CD4-positive, alpha-beta T cell treated with Interferon gamma for 1 hour (primary cell): ENCODE data around the gene DNTT.

Source experiments
- DNase-seq: peaks from one replicate; pipeline ENCODE4 v3.0.0-alpha.2; 2020

DNTT gene

GRCh38 chr10:96311180-96311715, 7.0 kb downstream of the DNTT start:
- no peak for DNase-seq

DNA sequence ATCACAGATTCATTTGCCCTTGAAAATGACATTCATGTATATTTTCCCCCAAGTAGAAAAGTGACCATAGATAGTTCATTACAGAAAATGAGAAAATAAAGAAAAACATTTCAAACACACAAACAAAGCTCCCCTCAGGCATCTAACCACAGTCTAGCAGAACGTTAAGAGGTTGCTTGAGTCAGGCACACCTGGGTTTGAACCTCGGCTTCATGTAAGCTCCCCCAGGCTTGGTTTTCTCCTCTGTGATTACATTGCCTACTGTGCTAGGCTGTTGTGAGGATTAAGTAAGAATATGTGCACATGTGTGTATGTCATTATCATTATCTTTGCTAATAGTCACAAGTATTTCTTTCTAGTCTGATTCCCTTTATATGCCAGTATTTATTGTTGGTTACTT, 9.1 kb downstream of the DNTT start:
- no peak for DNase-seq

DNA sequence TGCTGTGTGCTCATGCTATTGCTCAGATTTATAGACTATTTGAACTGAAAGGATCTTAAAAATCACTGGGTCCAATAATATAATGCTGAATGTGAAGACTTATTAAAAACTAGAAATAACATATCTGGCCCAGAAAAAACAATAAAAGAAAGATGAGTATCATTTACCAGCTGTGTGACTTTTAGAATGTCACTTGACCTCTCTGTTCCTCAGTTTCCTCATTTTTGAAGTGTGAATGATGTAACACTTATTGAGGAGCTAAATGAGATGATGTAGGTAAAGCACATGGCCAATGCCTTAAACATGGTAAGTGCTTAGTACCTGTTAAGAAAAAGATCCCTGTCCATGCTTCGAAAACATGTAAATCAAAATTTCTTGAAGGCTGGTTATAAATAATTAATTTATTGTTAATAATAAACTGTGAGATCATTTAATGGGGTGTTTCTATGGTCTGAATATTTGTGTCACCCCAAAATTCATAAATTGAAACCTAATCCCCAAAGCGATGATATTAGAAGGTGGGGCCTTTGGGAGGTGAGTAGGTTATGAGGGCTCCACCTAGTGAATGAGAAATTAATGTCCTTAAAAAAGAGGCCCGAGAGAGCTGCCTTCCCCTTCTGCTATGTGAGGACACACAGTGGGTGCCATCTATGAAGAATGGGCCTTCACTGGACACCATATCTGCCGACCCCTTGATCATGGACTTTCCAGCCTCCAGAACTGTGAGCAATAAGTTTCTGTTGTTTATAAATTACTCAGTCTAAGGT, 13.0 kb downstream of the DNTT start:
- no peak for DNase-seq

- DNase-seq: no peak
These were observed 15.7 kb downstream of the DNTT start for GRCh38 chr10:96319754-96320474.

GRCh38 chr10:96321822-96322221, 17.6 kb downstream of the DNTT start:
- DNase-seq: no peak

- no peak for DNase-seq
These were observed 18.0 kb downstream of the DNTT start for GRCh38 chr10:96322275-96322674.

DNA sequence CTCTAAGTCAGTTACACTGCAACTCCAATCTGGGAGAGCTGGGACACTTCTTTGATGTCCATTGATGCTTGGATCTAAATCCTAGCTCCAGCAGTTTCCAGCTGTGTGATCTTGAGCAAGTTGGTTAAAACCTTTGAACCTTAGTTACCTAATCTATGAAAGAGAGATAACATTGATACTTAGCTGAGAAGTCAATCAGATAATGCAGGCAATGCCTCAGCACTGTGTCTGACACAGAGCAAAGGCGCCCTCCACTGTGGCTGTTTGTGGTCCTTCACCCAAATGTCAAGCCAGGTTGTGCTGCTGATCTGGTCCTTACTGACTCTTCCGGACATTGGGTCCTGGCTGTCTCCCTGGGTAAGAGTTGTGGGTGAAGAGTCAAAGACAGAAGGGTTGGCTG, 20.2 kb downstream of the DNTT start:
- no peak for DNase-seq

- DNase-seq: no peak
These were observed 21.6 kb downstream of the DNTT start for GRCh38 chr10:96325719-96326373.

GRCh38 chr10:96327462-96327861, 23.2 kb downstream of the DNTT start:
- no peak for DNase-seq

- no peak for DNase-seq
These were observed 28.9 kb downstream of the DNTT start for GRCh38 chr10:96333101-96333500.

- no peak for DNase-seq
These were observed 30.6 kb downstream of the DNTT start for GRCh38 chr10:96334616-96335526.

DNA sequence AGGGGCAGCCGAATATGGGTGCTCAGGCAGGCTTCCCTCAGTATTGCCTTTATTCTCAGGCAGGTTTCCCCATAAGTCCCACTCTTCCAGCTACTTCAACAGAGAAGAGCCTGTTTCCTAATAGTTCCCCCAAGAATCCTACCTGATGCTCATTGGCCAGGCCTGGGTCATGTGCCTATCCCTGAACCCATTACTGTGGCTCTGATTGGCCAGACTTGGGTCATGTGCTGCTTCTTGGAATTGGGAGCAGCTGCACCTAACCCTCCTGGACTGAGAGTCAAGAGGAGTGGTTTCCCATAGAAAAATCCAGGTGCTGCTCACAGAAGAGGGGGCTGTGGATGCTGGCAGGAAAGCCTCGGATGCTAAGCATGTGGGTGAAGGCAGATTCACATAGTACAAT, 32.9 kb downstream of the DNTT start:
- DNase-seq: no peak

DNA sequence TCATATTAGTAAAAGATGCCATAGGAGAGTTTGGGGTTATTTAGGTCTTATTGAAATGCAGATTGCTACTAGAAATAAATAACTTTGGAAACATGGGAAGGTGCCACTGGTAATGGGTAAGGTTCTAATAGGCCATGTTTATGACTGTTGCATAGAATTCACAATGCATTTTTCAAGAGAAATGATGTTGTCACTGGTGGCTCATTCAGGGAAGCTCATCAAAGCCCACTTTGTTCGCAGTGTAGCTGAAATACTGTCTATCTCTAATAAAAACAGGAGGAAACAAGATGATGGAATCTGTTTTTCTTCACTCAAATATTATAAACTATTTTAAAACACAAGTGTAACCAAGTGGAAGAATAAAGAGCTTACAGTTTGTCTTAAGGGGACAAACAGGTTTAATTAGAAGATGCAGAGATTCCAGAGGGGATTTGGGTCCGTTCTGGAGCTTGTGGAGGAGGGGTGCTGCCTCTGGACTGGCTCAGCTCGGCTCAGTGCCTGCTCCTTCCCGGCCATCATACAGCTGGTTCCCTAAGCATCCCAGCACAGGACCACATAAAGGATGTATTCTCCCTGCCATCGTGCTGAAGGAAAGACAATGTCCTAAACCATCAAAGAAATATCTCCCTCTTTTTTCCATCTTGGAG, 34.2 kb downstream of the DNTT start:
- DNase-seq: no peak

GRCh38 chr10:96339383-96339782, 35.1 kb downstream of the DNTT start:
- no peak for DNase-seq

- peak; percentile 55 for DNase-seq
These were observed 36.0 kb downstream of the DNTT start for GRCh38 chr10:96339956-96340904.

GRCh38 chr10:96341219-96342182, 37.3 kb downstream of the DNTT start:
- DNase-seq: no peak

GRCh38 chr10:96342402-96342801, 38.2 kb downstream of the DNTT start:
- DNase-seq: no peak

GRCh38 chr10:96344178-96344577, 39.9 kb downstream of the DNTT start:
- no peak for DNase-seq

GRCh38 chr10:96345222-96345621, 41.0 kb downstream of the DNTT start:
- DNase-seq: no peak

DNA sequence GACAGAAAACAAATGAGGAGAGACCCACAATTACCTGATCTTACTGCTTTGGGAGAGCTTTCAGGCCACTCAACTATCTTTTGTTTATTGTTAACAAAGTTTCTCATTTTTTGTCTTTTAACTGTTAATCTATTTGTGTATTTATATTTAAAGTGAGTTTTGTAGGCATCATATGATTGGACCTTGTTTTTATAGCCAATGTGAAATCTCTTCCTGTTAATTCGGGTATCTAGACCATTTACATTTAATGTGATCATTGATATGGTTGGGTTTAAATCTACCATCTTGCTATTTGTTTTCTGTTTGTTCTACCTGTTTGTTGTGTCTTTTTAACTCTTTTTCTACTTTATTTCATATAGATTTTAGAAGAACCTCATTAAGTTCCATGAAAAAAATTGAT, 42.1 kb downstream of the DNTT start:
- DNase-seq: no peak
